Skeletal muscle satellite cell (primary cell): ENCODE measurements around the gene SHH.

Source experiments
- H3K27me3 ChIP-seq: 2 replicates; pipeline ENCODE4 v1.7.0; 2013; ENCODE audit warnings: low read length; ENCODE audit not compliant: control insufficient read depth, insufficient read depth
- H3K36me3 ChIP-seq: 2 replicates; pipeline ENCODE4 v1.7.0; 2013; ENCODE audit warnings: mild to moderate bottlenecking, control low read depth, low read length; ENCODE audit not compliant: insufficient read depth
- H3K4me1 ChIP-seq: 2 replicates; pipeline ENCODE4 v1.7.0; 2013; ENCODE audit warnings: low read length; ENCODE audit not compliant: control insufficient read depth, insufficient read depth
- H3K4me2 ChIP-seq: 2 replicates; pipeline ENCODE4 v1.7.0; 2013; ENCODE audit warnings: mild to moderate bottlenecking, low read length
- H3K4me3 ChIP-seq: 2 replicates; pipeline ENCODE4 v1.7.0; 2013; ENCODE audit warnings: low read length
- H3K9ac ChIP-seq: 2 replicates; pipeline ENCODE4 v1.7.0; 2013; ENCODE audit warnings: mild to moderate bottlenecking, low read depth, low read length, moderate library complexity
- H3K9me3 ChIP-seq: replicated peaks from 2 replicates; pipeline ENCODE4 v1.7.0; 2013; ENCODE audit warnings: mild to moderate bottlenecking, control low read depth, low read length

The SHH gene

DNA sequence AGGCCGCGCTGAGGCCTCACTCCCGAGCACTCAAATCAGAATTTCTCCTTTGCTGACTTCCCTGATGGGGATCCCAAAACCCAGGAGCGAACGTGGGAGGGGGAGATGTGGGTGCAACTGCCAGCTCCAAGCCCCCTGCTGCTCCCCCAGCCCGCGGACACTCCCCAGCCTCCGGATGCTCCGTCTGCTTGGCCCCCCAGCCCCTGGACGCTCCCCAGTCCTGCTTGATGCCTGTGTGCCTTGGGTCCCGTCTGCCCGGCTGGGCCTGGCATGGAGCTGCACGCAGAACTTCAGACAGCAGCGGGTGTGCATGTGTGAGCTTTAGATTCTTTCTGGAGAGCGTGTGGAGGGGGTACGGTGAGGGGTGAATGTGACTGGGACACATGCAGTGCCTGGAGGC, 4.7 kb upstream of the SHH start:
- H3K36me3 ChIP-seq, result no peaks in the 10 kb centered on the region
- peaks cover 3% of the 10 kb centered on the region for H3K4me1 ChIP-seq
- no peak overlapping the region for H3K4me3 ChIP-seq
- no peaks in the 10 kb centered on the region for H3K9me3 ChIP-seq
- no peak overlapping the region for H3K4me2 ChIP-seq
- peaks cover 30% of the 10 kb centered on the region for H3K27me3 ChIP-seq
- no peak overlapping the region for H3K9ac ChIP-seq

DNA sequence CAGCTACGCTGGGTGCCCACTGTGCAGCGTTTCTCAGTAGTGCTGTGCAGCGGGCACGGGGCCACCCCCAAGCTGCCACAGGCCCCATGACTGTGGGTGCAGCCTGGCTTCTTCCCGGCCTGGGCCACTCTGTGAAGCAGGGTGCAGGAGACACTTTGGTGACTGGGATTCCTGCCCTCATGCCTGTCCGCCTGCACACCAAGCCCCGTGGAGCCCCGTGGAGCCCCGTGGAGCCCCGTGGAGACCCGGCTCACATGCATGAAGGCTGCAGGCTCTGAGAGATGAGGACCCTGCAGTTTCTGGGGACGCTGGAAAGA, 3.9 kb upstream of the SHH start:
- no peaks in the 10 kb centered on the region for H3K9me3 ChIP-seq
- peaks cover 8% of the 10 kb centered on the region for H3K4me1 ChIP-seq
- no peak overlapping the region for H3K4me3 ChIP-seq
- H3K27me3 ChIP-seq, result peaks cover 39% of the 10 kb centered on the region
- no peak overlapping the region for H3K9ac ChIP-seq
- H3K4me2 ChIP-seq, result no peak overlapping the region
- no peaks in the 10 kb centered on the region for H3K36me3 ChIP-seq

DNA sequence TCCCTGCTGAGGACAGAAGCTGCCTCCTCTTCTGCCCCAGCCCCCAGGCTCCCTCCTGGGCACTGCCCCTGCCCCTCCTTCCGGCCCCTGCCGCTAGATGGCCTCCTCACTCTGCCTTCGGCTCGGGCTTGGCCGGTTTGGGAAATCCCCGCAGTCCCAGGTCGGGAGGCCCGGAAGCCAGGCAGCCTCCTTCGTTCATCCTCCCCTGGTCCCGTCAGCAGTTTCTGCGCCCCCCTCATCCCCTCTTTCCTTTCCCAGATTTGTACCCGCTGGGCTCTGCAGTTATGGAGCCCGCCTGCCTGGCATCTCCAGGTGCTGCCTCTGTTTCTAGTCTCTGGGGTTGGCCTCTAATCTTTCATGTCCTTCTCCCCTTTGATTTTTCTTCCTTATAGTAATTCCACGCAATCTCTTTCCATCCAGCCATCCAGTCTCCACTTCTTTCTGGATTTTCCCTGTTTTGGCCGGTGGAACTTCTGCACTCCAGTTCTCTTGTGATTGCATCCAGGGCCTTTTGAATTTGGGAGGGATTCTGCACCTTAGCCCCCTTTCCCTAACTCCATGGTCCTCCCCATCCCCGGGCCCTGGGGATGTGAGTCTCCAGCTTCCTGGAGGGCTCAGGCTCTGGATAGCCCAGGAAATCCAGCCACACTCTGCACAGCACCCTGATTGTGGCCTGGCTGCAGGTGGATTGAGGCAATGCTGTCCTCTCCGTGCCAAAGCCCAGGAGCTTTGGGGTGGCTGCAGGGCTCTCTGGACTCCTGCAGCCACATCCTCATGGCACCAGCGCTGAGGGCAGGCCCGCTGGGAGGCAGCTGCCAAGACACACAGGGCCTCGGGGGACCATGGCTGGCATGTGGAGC, 3.3 kb upstream of the SHH start:
- no peaks in the 10 kb centered on the region for H3K36me3 ChIP-seq
- no peak overlapping the region for H3K9ac ChIP-seq
- H3K4me1 ChIP-seq, result peaks cover 8% of the 10 kb centered on the region
- H3K4me3 ChIP-seq, result no peak overlapping the region
- H3K9me3 ChIP-seq, result no peaks in the 10 kb centered on the region
- no peak overlapping the region for H3K4me2 ChIP-seq
- peaks cover 45% of the 10 kb centered on the region for H3K27me3 ChIP-seq

DNA sequence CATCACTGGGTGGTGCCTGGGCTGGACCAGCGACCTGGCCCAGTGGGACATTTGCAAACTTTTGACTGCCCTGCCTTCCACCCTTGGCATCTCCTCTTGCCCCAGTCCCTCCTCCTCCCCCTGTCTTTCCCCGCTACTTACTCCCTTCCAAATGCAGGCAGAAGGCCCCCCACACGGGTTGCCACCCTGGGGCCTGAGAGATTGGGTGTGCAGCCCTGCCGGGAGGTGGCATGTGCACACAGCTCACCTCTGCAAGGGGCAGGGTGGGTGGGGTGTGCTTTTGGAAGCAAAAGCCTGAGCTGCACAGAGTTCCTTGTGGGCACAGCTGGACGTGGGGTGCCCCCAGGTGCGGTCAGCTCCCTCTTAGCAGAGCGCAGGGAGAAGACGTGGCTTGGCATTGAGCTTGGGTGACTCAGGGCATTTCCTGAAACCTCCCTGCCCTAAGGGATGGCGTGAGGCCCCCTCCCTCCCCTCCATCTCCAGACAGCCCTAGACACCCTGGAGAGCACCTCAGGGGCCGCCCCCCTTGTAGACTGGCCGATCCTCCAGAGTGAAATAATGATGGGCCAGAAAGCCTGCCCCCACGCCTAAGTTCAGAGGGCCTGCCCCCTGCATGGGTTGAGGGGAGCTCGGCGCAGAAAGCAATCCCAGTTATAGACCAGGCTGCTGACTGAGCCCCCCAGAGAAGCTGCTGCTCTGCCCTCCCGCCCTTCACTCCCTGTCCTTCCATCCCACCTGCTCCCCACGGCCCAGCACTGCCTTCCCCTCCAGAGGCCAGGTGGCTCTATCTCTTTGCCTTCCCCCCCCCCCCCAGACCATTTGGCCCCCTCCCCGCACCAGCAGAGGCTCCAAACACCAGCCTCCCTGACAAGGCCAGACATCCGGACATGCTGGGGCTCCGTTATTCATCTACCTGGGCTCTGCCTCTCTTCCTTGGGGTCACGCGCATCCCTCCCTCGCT, 2.3 kb upstream of the SHH start:
- no peak overlapping the region for H3K9ac ChIP-seq
- no peaks in the 10 kb centered on the region for H3K9me3 ChIP-seq
- H3K36me3 ChIP-seq, result no peaks in the 10 kb centered on the region
- no peak overlapping the region for H3K4me3 ChIP-seq
- H3K4me2 ChIP-seq, result no peak overlapping the region
- peaks cover 9% of the 10 kb centered on the region for H3K4me1 ChIP-seq
- H3K27me3 ChIP-seq, result peaks cover 52% of the 10 kb centered on the region

DNA sequence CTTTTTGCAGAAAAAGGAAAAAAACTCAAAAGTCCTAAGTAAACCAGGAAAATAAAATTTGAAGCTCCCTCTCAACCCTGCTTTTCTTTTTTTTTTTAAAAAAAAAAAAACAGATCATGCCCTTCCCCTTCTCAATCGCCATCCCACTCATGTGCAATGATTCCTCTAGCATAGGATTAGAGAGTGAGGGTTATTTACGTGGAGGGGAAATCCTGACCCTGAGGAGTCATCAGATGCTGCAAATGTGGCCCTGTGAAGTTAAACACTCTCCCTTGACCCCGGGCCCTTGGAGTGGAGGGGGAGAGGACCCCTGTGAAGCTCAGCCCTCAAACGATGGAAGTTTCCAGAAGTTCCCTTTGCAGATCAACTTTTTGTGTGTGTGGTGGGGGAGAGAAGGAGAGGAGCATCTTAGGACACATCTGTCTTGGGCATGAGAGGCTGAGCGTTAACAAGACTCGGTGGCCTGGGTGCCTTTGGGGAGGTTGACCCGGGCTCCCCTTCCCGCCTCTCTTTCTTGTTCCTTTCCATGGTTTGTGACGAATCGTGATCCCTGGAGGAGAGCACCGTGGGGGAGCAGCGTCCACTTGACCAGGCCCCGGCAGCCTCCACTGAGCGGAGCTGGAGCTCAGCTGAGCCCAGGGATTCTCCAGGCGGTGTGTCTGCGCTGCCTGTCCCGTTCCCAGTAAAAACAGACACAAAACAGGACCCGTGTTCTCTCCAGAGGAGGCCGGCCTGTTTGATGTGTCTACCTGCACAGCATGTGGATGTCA, 1.5 kb upstream of the SHH start:
- H3K9me3 ChIP-seq, result no peaks in the 10 kb centered on the region
- peaks cover 61% of the 10 kb centered on the region for H3K27me3 ChIP-seq

DNA sequence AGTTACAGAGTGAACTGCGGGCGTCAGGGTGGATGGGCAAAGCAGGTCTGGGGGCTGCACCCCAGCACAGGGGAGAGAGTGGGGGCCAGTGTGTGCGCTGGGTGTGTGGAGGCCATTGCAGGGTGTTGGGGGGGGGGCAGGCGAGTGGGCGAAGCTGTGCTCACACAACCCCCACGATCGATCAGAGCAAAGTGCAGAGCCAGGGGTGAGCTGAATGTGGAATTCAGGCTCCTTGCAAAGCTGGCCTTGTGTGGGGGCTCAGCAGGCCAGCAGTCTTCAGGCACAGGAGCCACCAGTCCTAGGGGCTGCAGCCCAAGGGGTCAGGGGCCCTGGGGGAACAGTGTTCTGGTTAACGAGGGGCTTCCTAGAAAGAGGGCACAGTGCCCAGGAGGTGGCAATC, 862 bp upstream of the SHH start:
- H3K4me2 ChIP-seq, result no peak overlapping the region
- no peaks in the 10 kb centered on the region for H3K36me3 ChIP-seq
- H3K9me3 ChIP-seq, result no peaks in the 10 kb centered on the region
- H3K4me1 ChIP-seq, result peaks cover 21% of the 10 kb centered on the region
- H3K9ac ChIP-seq, result no peak overlapping the region
- peaks cover 67% of the 10 kb centered on the region for H3K27me3 ChIP-seq
- no peak overlapping the region for H3K4me3 ChIP-seq

More for the DNA sequence above, 1.5 kb upstream of the SHH start:
- no peak overlapping the region for H3K4me2 ChIP-seq
- no peaks in the 10 kb centered on the region for H3K36me3 ChIP-seq
- no peak overlapping the region for H3K9ac ChIP-seq
- H3K4me1 ChIP-seq, result peaks cover 17% of the 10 kb centered on the region
- H3K4me3 ChIP-seq, result no peak overlapping the region

DNA sequence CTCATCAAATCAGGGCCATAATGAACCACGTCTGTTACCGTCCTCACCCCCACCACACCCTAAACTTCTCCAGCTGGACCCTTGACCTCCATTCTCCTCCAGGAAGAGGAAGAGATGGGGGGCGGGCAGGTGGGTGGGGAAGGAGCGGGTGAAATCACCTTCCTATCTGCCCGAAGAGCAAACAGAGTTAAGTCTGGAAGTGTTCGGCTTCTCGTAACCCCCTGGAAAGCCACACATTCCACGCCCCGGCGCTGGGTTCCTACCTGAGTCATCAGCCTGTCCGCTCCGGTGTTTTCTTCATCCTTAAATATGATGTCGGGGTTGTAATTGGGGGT, 736 bp downstream of the SHH start:
- Histone ChIP-seq H3K4me1 (peaks cover 21% of the 10 kb centered on the region), H3K4me2 (peak overlapping the region; percentile 69), H3K4me3 (peak overlapping the region; percentile 51), H3K9ac (no peak overlapping the region), H3K9me3 (no peaks in the 10 kb centered on the region), H3K27me3 (peaks cover 81% of the 10 kb centered on the region), H3K36me3 (no peaks in the 10 kb centered on the region)

DNA sequence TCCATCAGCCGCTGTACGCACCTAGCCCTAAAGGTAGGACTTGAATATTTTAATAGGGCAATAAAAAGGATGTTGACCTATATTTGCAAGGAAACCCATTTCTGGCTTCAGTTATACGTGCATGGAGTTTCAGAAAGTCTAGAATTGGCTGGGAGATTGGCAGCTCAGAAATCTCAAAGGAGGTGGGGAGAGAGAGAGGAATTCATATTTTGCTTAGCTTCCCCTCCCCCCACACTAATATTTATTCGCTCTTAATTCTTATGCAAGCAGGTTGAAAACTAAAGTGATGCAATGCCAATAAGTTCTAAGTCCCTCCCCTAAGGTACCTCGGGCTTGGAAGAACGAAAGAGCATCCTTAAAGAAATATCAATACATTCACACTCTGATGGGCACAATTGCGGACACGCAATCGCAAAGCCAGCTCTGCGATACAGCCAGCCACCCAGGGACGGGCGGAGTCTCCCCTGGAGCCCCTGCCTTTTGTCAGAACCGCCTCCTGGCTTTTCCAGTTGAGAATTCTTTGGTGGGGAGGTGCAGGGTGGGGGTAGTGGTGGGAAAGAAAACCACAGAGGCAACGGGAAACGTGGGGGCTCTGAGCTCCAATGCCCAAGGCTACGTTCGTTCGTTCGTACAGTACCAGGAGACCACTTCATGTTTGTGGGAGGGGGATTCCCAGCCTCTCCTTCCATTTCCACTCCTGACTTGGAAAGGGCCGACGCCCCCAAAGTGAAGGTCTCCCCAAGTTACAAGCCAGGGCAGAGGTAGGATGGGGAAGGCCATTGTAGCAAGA, 1.3 kb downstream of the SHH start:
- Histone ChIP-seq H3K4me3 (no peak overlapping the region), H3K4me1 (peaks cover 24% of the 10 kb centered on the region), H3K9ac (no peak overlapping the region), H3K36me3 (no peaks in the 10 kb centered on the region), H3K4me2 (no peak overlapping the region), H3K9me3 (no peaks in the 10 kb centered on the region), H3K27me3 (peaks cover 86% of the 10 kb centered on the region)

DNA sequence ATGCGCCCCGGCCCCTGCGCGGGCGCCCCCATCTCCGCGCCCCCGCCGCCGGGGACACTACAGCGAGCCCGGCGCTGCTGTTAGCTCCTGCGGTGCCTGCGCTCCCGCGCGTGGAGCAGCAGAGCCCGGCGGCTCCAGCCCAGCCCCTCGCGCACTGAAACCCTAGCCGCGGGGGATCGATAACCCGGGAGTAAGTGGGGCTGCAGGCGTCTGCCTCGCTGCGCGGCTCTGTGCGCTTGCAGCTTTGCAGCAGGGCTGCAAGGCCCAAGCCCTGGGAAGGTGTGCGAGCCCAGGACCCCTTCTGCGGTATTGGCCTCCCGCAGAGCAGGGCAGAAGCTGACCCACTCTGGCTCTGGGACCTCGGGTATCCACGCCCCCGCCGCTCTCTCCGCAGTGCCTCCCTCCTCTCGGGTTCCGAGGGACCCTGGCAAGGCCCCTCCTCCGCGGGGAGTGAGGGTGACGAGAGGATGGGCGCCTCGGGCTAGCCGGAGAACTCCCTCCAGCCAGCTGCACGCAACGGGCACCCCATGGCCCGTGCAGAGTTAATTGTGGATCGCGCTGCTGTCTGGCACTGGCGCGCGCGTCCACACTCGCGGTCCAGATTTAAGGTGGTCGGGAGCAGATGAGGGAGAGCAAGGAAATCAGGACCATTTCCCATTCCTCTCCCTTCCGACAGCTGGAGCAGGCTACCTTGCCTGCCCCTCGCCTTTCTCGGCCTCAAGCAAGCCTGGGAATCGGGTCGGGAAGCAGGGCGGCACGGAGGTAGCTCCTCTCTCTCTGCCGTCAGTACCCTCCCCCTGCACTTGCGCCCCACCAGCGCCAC, 2.1 kb downstream of the SHH start:
- Histone ChIP-seq H3K4me1 (peaks cover 32% of the 10 kb centered on the region), H3K36me3 (no peaks in the 10 kb centered on the region), H3K4me2 (peak overlapping the region; percentile 58), H3K4me3 (no peak overlapping the region), H3K27me3 (peaks cover 88% of the 10 kb centered on the region), H3K9ac (no peak overlapping the region), H3K9me3 (no peaks in the 10 kb centered on the region)

DNA sequence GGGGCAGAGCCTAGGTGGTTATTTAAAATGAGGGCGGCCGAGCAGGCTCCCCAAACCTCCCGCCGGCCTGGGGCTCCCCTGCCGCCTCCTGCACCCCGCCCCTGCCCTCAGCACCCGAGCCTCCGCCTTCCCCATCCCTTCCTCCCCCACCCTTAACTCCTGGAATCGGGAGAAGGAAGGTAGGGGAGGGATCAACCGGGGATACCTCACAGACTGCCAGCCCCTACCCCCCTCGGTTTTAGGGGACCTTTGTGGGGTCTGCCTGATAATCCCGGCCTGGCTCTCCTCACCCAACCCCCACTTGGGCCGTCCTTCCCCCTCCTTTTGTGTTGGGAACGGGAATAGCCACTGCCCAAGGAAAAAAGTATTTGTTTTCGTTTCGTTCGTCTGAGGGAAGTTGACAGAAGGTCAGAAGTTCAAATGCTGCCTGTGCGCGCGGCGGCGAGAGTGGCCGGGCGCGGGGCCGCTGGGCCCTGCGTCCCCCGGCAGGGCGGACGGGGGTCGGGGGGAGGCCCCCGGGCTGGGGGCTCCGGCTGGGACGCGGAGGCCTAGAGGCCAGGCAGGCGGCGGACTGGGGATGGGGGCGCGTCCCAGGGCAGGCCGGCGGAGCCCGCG, 2.8 kb downstream of the SHH start:
- Histone ChIP-seq H3K4me1 (peaks cover 37% of the 10 kb centered on the region), H3K4me3 (peak overlapping the region; percentile 42), H3K36me3 (no peaks in the 10 kb centered on the region), H3K4me2 (peak overlapping the region; percentile 59), H3K9ac (no peak overlapping the region), H3K9me3 (no peaks in the 10 kb centered on the region), H3K27me3 (peaks cover 85% of the 10 kb centered on the region)
